ENCODE data around the gene PLA2G6. TPM values are rescaled to one million over a fixed set of nuclear protein-coding genes. Genes with fewer than 3 reads are reported as not detected.

The PLA2G6 gene
- total RNA-seq, 1 donor from 2014 or later = 13.5 TPM

DNA sequence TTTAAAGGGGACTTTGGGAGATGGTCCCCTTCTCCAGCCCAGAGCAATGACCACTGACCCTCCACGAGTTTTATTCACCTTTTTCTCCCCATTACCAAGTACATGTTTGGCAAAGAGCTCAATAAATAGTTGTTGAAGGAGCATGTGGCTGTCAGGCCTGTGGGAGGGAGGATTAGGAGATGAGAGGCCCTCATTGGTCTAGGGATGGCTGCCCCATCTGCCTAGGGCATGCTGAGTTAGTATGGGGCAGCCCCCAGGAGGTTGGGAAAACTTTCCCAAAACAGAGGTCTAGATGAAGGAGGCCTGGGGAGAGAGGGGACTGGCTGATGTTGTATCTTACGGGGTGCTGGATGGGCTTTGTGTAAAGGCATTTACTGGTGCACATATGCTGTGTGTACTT, 30.8 kb upstream of the PLA2G6 start:
- DNase-seq (ENCODE audit: low read depth) = no peak
- TF ChIP-seq, protein P1, sequence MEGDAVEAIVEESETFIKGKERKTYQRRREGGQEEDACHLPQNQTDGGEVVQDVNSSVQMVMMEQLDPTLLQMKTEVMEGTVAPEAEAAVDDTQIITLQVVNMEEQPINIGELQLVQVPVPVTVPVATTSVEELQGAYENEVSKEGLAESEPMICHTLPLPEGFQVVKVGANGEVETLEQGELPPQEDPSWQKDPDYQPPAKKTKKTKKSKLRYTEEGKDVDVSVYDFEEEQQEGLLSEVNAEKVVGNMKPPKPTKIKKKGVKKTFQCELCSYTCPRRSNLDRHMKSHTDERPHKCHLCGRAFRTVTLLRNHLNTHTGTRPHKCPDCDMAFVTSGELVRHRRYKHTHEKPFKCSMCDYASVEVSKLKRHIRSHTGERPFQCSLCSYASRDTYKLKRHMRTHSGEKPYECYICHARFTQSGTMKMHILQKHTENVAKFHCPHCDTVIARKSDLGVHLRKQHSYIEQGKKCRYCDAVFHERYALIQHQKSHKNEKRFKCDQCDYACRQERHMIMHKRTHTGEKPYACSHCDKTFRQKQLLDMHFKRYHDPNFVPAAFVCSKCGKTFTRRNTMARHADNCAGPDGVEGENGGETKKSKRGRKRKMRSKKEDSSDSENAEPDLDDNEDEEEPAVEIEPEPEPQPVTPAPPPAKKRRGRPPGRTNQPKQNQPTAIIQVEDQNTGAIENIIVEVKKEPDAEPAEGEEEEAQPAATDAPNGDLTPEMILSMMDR (conservative IDR thresholded peaks at IDR 0.05; ENCODE audit: low read depth, low read length) = no peak
- no peak overlapping the region for H3K4me3 ChIP-seq (ENCODE audit: low read depth, low read length)

DNA sequence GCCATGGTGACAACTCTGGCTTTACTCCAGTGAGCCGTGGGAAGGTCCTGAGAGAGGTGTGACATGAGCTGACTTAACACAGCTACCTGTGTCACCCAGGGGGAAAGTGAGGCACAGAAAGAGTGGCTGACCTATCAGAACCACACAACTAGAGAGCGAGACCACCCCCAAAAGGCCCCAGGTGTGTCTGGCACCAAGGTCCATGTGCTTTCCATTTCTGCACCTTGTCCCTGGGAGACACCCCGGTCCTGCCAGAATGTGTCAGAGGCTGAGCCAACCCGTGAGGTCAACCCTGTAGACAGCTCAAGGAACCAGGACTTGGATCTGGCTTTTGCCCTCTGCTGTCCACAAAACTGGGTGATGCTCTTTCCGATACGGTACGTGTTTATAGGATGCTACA, 29.9 kb upstream of the PLA2G6 start:
- TF ChIP-seq, protein P1 (conservative IDR thresholded peaks at IDR 0.05; ENCODE audit: low read depth, low read length) = no peak
- DNase-seq (ENCODE audit: low read depth) = no peak

GRCh38 chr22:38208551-38208968, 26.9 kb upstream of the PLA2G6 start:
- no peak for DNase-seq (ENCODE audit: low read depth)
- TF ChIP-seq, protein P1 (conservative IDR thresholded peaks at IDR 0.05; ENCODE audit: low read depth, low read length) = no peak
- H3K4me3 ChIP-seq (ENCODE audit: low read depth, low read length) = no peak overlapping the region

More for the DNA sequence above, 29.9 kb upstream of the PLA2G6 start:
- H3K4me3 ChIP-seq (ENCODE audit: low read depth, low read length) = no peak overlapping the region

DNA sequence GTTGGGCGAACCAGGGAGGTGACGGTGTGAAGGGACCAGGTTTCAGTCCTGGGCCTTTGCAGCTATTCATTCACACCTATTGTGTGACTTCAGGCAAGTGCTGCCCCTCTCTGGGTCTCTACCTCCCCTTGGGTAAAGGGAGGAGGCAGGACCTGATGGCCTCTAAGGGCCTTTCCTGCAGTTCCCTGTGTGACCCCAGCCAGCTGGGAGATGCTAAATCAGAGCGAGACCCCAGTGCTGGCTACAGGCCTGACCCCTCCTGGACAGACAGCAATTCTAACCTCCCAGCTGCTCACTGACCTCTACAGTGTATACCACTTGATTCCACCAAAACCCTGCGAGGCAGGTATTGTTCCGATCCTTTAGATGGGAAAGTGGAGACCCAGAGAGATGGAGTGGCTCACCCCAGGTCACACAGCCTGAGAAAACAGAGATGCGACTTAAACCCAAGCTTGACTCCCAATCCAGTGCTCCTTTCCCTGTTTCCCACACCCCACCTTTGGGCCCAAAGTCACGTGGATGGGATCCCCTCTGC, 26.3 kb upstream of the PLA2G6 start:
- TF ChIP-seq, protein P1 (conservative IDR thresholded peaks at IDR 0.05; ENCODE audit: low read depth, low read length) = no peak
- H3K4me3 ChIP-seq (ENCODE audit: low read depth, low read length) = no peak overlapping the region
- DNase-seq (ENCODE audit: low read depth) = no peak

DNA sequence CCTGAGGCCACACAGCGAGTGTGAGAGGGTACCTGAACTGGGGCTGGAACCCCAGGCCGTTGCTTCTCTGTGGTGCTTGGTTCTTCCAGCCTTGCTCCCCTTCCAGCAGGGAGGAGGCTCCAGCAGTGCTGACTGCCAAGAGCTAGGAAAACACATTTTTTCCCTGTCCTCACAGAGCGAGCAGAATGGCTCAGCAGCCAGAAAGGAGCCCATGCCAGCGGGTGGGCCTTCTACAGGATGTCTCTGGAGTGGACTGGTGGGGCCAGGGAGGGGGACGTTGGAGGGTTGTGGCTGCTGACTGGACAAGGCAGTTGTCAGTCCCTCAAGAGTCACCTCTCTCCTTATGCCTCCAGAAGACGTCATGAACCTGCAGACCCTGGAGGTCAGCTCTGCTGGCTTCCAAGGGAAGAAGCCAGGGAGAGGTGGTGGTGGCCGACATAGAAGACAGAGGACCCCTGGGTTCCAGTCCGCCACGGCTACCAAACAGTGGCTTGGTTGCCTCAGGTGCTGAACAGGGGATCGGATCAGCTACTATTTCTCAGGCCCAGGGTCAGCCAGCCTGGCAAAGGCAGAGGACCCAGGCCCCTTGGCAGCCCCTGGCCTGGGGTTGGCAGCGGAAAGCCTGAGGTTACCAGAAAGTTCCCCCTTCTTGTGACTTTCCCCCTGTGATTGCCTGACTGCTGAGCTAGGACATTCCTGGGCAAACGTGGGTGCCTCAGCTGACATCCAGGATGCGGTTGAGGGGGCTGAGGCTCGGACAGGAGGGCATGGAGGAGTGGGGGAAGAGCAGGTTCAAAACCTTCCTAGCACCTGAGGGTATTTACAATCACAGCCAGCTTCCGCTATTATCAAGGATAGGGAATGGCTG, 23.9 kb upstream of the PLA2G6 start:
- TF ChIP-seq, protein P1 (conservative IDR thresholded peaks at IDR 0.05; ENCODE audit: low read depth, low read length) = no peak
- DNase-seq (ENCODE audit: low read depth) = no peak
- no peak overlapping the region for H3K4me3 ChIP-seq (ENCODE audit: low read depth, low read length)

GRCh38 chr22:38204784-38205183, 23.2 kb upstream of the PLA2G6 start:
- no peak for DNase-seq (ENCODE audit: low read depth)

More at GRCh38 chr22:38204784-38205183, 23.2 kb upstream of the PLA2G6 start:
- no peak overlapping the region for H3K4me3 ChIP-seq (ENCODE audit: low read depth, low read length)
- TF ChIP-seq, protein P1 (conservative IDR thresholded peaks at IDR 0.05; ENCODE audit: low read depth, low read length) = no peak
